ENCODE results near the gene ANO2.

Gene ANO2

DNA sequence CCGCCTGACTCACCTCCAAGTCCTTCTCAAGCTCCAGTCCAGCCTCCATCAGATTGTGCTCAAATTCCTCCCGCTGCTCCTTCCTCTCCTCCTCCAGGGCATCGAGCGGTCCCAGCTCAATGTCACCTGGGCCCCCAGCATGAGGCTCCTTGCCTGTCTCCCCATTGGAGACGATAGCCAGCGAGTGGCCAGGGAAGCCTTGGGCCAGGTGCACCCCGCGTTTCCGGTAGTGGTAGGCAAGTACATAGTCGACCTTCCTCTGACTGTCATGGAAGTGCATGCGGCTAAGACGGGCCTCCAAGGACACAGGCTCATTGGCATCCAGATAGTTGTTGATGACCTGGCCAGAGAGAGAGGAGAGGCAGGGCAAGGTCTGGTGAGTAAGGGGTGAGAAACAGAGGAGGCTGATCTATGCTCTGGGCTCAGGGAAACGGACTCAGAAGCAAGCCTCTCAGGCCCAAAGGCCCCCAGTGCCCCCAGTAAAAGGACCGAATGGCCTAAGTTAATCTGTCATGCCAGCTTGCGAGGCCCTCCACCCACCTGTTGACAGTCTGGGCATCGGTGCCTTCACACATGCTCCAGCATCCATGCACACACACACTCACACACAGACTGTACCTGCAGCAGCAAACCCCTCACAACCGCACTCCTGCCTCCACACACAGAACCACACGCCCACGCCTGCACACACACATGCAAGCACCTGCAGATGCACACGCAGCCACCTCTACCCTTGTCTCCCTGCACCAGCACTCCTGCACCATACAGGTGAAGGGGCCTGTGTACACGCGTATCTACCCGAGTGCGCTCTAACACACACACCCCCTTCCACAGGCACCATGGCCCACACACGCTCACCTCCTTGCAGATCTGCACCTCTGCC is 23.8 kb downstream of the ANO2 start:
- DNase-seq, result peak in 1 of 58 donors; percentile 27

DNA sequence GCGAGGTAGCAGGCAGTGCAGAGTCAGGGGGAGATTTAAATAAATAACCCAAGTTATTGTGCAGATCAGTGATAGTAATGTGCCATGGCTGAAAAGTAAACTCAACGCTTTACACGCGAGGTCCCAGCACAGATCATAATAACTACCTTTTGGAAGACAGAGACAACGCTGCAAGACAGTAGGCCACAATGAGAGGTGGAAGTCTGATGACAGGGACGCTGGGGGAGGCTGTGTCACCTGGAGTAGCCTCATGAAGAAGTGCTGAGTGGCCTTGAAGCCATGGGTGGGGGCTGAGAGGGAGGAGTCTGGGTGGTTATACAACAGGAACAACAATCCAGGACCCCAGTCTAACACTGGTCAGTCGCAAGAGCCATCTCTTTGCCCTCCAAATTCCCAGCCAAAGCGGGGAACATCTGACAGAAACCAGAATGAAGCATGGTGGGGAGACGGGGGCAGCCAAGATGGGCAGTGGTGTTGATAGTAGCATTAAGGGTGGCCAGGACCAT is 28.2 kb downstream of the ANO2 start:
- no peak for DNase-seq

DNA sequence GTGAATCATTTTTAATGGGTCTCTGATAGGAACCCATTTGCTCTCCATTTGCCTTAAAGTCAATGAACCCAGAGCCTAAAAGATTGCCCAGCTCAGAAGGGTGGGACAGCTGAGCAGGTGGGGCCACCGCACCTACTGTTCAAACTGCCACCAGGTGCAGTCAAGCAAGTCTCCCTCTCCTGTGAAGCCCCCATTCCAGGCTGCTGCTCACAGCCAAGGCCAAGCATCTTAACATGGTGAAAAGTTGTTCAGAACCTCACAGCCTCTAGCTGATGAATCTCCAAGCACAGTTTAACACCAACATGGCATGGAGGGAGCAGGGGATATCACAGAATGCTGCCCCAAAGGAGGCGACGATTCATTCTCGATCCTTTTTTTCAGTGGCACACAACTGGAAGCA is 29.5 kb downstream of the ANO2 start:
- DNase-seq, result no peak

DNA sequence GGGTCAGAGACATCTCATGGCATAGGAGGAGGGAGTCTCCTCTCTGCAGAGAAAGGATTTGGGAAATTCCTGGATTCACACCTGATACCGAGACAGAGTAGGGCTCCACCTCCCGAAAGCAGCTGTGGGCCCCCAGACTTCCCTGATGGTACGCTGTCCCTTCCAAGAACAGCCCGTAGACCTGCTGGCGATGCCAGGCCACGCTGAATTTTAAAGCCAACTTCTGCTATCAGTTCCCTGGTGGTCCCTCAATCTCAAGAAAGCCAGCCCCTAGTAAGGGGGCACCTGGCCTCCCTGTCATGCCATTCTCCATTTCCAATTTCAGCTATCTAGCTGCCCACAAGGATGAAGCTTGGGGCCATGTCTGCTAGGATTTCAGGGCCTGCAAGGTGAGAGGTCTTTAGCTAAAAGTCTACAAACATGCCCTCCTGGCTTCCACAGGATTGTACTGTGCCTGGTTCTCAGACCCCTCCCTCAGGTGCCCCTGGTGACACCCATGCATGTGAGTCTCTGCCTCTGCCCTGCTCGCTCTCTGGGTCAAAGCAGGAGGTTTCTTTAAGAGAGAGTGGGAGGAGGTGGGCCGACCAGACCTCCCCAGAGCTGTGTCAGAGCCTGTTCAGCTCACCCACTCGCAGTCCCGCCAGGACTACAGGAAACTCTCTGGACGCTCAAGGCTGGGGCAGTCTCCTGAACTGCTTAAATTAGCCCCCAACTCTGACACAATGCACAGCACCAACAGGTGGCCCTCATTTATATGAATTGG is 30.5 kb downstream of the ANO2 start:
- no peak for DNase-seq

DNA sequence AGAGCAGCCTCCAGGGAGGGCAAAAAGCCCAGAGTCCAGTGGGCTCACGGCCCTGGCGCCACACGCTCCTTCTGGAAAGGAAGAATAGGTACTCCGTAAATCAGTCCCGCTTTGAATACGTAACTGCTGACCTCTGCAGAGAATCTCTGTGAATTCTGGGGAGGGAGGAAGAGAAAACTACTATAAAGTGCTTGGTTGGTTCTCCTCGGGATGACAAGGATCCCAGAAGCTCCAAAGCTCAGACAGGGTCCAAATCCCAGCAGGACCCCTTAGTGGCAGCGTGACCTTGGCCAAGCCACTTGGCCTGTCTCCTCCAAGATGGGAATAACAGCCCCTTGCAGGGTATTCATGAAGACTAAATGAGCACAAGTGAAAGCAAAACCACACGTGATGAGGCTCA is 31.7 kb downstream of the ANO2 start:
- peak in 4 of 58 donors; percentile 7 to 16 (median 10) for DNase-seq

DNA sequence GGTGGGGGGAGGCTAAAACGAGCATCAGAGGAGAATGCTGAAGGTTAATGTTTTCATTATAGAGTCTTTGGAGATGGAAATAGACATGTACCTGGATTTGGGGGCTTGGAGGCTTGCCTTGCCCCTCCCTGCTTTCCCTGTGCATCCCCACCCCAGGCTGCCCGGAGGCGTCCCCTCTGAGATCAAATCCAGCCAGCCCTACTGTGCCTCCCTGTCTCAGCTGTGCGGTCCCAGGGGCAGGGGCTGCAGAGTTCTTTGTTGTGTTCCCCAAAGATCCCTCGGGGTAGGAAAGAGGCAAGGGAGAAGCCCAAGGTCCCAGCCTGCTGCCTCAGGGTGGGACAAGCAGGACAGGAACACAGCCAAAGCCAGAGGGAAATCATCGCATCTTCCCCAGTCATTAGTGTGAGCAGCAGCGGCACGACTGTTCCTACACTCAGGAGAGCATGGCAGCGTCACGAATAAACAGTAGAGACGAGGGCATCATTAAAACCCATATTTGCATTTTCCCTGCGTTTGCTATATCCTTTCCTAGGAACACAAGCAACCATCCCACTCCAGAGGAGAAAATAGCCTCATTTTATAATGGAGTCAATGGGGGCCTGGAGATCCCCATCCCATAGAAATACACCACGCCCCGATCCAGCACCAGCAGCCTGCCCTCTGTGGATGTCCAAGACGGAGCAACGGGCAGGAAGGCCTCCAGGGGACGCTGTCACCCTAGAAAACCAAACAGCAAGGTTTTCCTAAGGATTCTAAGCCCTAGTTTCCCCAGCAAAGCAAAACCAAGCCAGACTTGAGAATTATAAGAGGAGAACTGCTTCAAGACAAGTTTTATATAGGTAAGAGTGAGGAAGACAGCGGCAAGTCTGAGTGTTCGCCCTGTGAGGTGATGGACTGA is 32.4 kb downstream of the ANO2 start:
- DNase-seq, result no peak

DNA sequence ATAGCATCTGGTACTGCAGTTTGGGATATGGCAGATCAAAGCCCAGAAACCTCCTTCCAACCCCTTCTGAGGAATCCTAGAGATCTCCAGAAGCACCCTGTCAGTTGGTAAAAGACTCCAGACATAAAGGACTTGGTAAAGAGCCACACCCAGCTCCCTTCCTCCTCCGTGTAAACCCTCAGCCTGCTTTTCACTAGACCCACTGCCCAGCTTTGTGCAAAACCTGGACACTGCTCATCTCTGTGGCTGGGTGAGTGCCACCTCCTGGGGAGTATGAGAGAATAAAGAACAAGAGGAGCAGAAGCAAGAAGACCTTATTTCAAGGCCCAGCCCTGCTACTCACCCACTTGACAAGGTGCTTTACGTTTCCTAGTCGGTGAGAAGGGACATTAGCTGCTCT is 33.0 kb downstream of the ANO2 start:
- DNase-seq, result no peak

DNA sequence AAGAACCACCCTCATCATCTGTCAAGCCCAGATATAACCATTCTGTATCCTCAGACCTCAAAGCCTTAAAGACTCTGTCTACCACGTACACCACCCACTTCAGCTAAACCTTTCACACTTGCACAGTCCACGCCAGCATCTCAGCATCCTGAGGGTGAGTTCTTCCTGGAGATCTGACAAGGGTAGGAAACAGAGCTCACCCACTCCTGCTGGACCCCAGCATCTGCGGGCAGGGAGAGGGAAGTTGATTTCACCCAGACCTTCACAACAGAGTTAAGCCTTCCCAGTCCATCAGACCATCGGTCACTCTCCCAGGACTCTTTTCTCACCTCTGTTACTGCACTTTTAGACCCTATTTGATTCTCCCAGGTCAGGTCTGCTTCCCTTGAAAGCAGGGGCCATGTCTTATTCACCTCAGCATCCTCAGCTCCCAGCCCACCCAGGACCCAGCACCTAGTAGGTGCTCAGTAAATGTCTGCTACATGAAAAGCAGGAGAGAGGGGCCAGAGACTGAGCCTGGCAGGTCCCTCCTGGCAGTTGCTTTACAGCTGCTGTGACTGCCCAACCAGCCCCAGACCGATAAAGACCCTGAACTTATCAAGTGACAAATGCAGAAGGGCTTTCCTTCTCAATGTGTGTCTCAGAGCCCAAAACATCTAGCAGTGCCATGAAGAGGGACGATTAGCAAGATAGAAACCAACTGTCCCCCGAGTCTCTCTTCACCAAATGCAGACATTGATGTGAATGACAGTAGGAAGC is 34.1 kb downstream of the ANO2 start:
- no peak for DNase-seq

DNA sequence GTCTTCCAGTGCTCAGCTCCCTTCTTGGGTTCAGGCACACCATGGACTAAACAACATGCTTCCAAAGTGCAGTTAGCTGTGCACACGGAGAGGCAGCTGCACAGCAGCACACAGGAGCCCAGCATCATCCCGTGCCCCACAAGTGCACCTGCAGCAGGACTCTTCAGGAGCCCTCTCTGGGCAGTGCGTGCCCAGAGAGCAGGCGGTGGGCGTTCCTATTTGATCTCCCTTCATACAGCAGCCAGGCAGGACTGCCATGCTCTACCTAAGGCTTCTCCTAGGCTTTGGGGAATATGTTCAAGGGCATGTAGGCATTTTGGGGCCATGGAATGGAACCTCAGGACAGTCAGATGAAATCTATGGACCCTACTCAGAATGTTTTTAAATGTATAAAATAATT is 35.5 kb downstream of the ANO2 start:
- no peak for DNase-seq

DNA sequence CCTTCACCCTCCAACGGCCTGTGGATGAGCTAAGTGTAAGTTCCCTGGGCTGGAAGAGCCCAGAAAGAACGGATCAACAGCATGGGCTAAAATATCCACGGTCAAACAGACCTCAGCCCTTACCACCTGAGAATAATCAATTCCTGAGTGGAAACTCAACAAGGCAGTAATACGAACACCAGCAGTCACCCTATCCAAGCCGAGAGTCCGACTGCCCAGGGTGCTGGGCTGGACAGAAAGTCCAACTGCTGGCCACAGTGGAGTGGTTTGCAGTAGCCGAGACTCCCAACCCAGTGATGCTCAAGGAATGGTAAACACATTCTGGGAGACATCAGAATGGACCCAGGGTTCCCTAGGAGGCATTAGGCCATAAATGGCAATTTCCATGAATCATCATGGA is 36.8 kb downstream of the ANO2 start:
- DNase-seq, result no peak

DNA sequence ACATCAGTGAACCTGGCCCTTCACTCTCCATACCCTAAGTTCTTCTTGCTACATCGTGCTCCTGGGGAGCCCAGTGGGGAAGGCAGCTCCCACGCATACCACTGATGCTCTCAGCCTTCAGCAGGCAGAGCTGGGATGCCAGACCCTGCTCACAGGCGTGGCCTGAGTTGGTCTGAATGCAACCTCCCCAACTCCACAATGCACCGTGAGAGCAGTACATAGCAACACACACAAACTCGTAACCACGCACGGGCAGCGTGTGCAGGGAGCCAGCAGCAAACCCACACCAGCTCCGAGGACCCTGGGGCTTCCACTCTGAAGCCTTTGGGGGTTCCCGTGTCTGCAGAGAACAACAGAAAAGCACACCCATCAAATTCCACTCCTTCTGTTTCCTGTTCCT is 37.3 kb downstream of the ANO2 start:
- DNase-seq, result no peak

DNA sequence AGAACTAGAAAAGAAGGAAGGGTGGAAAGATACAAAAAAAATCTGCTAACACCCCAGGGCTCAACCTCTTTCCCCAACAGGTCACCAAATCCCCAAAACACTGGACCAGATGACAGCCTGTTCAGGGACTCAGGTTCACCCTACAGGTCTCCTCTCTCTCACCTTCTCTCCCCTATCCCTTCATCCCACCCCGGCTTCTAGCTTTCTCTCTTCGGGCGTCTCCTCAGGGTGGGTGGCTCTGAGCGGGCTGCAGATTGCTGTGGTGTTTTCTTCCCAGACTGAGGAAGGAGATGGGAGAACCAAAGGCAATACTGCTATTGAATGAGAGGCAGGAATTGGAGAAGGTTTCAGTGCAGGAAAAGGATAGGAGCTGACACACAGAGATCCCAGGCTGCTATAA is 39.3 kb downstream of the ANO2 start:
- no peak for DNase-seq

DNA sequence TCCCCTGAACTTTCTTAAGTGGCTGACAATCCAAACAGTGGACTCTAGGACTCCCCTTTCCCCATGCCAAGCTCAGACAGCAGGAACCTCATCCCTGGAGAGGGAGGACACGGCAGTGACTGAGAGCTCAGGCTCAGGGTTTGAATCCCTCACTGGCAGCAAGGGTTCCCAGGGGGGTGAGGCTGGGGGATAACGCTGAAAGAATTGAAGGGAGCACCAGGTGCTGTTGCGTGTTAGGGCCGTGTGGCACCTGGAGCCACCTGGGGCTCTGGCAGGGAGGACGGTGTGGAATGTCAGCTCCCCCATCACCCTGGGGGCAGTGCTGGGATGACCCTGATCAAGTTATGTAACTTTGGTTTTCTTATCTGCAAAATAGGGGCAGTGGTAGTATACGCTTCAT is 40.1 kb downstream of the ANO2 start:
- DNase-seq, result no peak

DNA sequence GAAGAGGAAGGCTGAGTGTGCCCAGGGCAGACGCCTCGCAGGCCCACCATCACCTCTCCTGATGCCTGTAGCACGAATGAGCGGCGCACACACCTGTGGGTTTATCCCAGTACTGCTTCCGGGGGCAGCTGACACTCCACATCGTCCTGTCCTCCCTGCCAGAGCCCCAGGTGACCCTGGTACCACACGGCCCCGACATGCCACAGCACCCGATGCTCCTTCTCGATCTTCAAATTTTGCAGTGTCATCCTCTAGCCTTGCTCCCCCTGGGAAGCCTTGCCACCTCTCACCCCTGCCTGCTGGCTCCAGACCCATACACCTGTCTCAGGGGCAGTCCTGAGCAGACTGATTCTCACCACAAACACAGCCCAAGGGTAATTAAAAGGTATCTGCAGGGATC is 40.6 kb downstream of the ANO2 start:
- no peak for DNase-seq

DNA sequence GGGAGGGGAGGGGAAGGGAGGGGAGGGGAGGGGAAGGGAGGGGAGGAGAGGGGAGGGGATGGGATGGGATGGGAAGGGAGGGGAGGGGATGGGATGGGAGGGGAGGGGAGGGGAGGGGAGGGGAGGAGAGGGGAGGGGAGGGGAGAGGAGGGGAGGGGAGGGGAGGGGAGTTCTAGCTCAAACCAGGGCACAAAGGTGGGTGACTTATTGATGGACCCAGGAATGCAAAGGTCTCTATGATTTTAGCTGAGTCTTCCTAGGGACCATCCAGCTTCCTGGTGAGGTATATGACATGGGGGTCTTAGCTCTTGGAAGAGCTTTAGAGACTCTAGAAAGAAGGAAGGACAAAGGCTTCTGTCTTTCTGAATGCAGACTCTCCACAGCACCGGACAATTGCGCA is 42.3 kb downstream of the ANO2 start:
- DNase-seq, result no peak

DNA sequence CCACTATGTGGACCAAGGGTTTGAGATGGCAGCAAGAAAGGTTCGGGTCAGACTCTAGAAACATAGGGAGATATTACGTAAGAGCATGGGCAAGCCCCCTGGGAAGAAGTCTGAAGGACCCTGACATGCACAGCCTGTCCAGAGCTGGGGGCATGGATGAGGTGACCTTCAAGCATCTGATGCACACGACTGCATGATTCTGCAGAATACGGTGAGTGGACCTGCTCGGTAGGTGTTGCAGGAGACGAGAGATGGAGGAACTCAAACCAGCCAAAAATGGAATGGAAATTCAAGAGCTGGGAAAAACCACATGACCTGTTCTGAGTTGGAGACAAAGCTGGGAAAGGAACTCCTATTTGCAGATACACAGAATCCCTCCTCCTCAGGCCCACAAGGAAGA is 43.6 kb downstream of the ANO2 start:
- DNase-seq, result no peak

DNA sequence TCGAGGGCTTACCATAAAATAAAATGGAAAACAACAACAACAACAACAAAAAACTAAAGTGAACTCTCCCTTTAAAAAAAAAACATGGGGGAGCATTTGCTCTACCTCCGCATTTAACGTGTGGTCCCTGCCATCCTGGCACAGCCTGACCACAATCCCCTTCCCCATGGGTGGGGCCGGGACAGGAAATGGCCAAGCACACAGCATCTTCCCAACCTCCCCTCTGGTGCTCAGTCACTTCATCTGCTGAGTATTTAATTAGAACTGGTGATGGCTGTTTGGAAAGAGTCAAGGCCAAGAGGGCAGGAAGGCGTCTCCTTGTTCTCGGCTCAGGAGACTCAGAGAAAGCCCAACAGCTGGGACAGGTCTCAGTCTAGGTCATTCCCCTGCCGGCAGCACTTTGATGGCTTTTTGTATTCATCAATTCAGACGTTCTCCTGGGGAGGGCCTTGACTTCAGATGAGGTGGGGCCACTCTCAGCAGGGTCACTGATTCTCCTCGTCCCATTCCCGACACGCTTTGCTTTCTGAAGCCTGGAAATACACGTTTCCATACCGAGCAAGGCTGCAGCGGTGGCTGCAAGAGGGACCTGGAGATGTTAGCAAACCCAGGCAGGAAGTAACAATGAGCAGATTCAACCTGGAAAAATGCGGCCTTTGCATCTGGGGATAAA is 44.4 kb downstream of the ANO2 start:
- DNase-seq, result no peak

DNA sequence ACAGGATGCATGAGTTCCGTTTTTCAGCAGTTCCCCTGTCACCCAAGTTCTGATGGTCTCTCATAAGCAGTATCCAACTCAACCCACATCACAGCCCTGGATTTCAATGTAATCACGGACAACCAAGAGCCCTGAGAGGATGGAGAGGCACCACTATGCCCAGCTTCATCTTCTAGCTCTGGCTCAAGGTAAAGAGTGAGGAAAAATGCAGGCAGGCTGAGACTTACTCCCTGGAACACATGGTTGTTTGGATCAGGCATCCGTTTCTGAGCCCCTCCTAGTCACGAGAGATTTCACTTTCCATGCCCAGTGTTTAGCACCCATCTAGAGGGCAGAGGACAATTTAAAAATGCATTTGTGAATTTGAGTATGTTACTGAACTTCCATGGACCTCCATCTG is 45.0 kb downstream of the ANO2 start:
- no peak for DNase-seq

DNA sequence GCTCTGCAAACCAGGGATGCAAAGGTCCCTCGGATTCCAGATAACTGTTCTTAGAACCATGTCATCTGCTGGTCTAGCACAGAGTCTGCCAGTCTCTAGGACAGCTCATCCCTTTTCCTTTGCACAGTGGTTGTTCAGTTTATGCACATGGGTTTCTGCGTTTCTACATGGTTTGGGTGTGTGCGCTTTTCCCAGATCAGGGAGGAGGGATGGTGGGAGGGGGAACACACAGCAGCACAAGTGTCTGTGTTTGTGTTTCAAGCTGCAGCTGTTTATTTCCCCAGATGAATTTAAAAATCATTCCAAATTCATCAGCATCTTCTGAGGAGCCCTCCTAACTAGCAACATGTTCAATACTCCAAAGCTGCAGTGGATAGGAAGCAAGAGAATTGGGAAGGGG is 45.4 kb downstream of the ANO2 start:
- no peak for DNase-seq

DNA sequence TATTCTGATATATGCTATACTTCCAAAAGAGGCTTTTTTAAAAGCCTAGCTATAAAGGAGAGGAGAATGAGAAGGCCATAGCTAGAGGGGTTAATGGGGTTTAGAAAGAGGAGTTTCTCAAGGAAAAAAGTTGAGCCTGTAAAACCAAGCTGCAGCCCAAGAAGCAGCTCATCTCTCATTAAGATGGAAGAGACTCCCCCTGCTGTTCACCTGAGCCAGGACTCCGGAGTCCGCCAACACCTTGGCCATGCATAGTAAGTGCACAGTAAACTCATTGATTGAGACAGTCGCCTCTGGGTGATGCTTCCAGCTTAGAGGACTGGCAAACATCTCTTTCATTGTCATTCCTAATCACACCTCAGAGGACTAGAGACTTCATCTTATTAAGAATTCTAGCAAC is 46.2 kb downstream of the ANO2 start:
- DNase-seq, result no peak
